ENCODE results near the gene HIBCH.

Gene HIBCH

DNA sequence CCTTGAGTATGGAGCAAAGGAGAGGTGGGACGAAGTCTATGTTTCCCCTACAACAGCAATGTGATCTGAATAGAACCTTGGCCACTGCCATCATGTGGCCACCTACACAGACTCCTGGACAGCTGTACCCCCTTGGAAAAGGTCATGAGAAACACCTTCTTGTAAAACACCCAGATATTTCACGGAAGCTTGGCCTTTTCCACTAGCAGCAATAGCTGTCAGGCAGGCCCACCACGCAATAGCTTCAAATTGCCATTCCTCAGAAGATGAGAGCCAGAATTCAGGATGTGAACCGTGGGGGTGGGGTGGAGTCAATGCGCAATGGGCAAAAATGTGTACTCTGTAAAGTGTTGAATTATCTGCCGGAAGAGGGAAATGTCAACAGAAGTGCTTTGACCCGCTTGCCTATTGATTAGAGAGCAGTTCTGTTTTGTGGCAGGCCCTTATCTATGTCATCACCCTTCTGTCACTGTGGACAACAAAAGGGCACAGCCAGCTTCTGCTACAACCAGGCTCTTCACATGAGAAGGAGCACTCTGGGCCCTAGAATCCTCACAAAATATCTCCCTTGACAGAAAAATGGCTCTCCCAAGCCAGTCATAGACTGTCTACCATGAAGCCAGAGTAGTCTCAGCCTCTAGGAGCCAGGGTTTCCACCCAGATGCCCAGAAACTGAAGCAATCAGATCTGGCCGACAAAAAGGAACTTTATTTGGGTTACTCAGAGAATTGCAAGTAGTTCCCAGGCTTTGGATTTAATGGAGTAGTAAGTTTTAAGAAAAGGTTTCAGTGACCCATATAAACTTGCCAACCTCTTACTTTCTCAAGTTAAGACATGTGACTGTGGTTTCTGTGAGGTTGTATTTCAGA is 33.3 kb upstream of the HIBCH start:
- Histone ChIP-seq H3K4me3 (ENCODE audit: low read depth, low read length) (no peak overlapping the region), H3K27ac (peak overlapping the region; percentile 95), H3K9ac (no peak overlapping the region)

DNA sequence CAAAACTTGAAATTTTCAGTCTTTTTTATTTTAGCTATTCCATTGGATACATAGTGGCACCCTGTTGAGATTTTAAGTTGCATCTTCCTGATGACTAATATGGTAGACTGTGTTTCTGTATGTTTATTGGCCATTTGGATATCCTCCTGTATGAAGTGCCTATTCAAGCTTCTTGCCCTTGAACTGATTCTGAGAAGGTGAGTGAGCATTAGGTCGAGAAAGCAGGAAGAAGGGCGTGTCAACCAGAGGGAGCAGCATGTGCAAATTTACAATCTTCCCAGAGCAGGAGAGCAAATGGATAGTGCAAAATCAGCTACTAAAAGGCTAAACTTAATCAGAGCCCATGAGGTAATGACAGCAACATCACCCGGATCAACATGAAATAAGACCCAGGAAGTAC is 32.3 kb upstream of the HIBCH start:
- Histone ChIP-seq H3K36me3 (ENCODE audit: control insufficient read depth, insufficient read depth, low read length) (no peaks in the 10 kb centered on the region), H3K4me2 (ENCODE audit: low read length) (no peak overlapping the region), H3K27me3 (ENCODE audit: control insufficient read depth, insufficient read depth, low read length) (no peaks in the 10 kb centered on the region), H3K27ac (peak overlapping the region; percentile 95), H3K4me1 (peaks cover 66% of the 10 kb centered on the region), H3K79me2 (peaks cover 21% of the 10 kb centered on the region), H3K9ac (no peak overlapping the region), H3K9me3 (ENCODE audit: control insufficient read depth, low read length) (no peaks in the 10 kb centered on the region), H2AFZ (no peak overlapping the region), H3K4me3 (ENCODE audit: low read depth, low read length) (no peak overlapping the region)
- TF ChIP-seq, protein P1, sequence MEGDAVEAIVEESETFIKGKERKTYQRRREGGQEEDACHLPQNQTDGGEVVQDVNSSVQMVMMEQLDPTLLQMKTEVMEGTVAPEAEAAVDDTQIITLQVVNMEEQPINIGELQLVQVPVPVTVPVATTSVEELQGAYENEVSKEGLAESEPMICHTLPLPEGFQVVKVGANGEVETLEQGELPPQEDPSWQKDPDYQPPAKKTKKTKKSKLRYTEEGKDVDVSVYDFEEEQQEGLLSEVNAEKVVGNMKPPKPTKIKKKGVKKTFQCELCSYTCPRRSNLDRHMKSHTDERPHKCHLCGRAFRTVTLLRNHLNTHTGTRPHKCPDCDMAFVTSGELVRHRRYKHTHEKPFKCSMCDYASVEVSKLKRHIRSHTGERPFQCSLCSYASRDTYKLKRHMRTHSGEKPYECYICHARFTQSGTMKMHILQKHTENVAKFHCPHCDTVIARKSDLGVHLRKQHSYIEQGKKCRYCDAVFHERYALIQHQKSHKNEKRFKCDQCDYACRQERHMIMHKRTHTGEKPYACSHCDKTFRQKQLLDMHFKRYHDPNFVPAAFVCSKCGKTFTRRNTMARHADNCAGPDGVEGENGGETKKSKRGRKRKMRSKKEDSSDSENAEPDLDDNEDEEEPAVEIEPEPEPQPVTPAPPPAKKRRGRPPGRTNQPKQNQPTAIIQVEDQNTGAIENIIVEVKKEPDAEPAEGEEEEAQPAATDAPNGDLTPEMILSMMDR (IDR thresholded peaks at IDR 0.05) = no peak

More for the DNA sequence above, 33.3 kb upstream of the HIBCH start:
- peak overlapping the region; percentile 41 for H3K4me2 ChIP-seq (ENCODE audit: low read length)
- TF ChIP-seq, protein P1 (IDR thresholded peaks at IDR 0.05) = no peak
- H3K9me3 ChIP-seq (ENCODE audit: control insufficient read depth, low read length) = no peaks in the 10 kb centered on the region
- peaks cover 21% of the 10 kb centered on the region for H3K79me2 ChIP-seq
- H3K4me1 ChIP-seq = peaks cover 66% of the 10 kb centered on the region
- H3K27me3 ChIP-seq (ENCODE audit: control insufficient read depth, insufficient read depth, low read length) = no peaks in the 10 kb centered on the region
- H3K36me3 ChIP-seq (ENCODE audit: control insufficient read depth, insufficient read depth, low read length) = no peaks in the 10 kb centered on the region
- H2AFZ ChIP-seq = peak overlapping the region; percentile 70

DNA sequence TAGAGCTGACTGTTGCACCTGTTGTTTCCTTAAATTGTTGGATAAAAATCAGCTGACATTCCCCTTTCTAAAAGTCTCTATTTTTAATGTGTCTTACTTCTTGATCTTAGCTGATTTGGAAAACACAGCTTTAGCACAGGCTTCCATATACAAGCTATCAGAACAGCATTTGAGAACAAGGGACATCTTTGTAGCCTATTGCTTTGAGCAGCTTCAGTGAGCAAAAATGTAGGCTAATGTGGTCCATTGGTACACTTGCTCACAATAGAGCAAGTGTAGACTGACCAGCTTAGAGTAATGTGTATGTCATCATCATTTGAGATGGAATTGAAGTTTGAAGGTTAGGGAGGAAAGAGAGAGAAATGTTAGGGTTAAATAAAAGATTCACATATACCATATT is 30.7 kb upstream of the HIBCH start:
- Histone ChIP-seq H2AFZ (peak overlapping the region; percentile 4), H3K79me2 (peaks cover 25% of the 10 kb centered on the region), H3K9me3 (ENCODE audit: control insufficient read depth, low read length) (no peaks in the 10 kb centered on the region), H3K4me3 (ENCODE audit: low read depth, low read length) (no peak overlapping the region), H3K9ac (no peak overlapping the region), H3K36me3 (ENCODE audit: control insufficient read depth, insufficient read depth, low read length) (no peaks in the 10 kb centered on the region), H3K4me1 (peaks cover 60% of the 10 kb centered on the region), H3K27ac (peak overlapping the region; percentile 95), H3K4me2 (ENCODE audit: low read length) (peak overlapping the region; percentile 52), H3K27me3 (ENCODE audit: control insufficient read depth, insufficient read depth, low read length) (no peaks in the 10 kb centered on the region)
- TF ChIP-seq, protein P1 (IDR thresholded peaks at IDR 0.05) = no peak

DNA sequence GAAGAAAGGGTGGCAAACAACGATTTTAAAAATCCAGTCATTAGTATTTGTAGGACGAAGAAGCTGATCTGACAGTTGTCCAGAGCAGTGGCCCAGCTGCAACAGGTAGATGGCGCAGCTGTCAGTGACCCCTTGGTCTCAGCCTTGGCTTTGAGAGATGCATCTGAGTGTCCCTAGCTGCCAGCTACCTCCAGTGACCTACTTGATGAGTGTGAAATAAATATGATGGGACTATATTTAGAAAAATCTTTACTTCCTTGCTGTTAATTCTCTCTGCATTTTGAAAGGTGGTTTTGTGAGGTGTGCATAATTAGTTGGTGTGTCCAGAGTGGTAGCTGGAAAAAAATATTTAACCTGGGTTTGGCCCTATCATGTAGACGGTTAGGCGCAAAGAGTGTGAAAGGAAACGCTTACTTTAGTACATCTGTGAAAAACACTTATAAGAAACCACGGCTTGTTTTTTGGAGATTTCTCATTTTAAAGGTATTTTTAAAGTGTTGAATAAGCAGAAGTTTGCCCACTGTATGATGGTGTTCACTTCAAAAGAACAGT is 24.7 kb upstream of the HIBCH start:
- peak overlapping the region; percentile 65 for H3K4me3 ChIP-seq (ENCODE audit: low read depth, low read length)
- H3K9ac ChIP-seq = peak overlapping the region; percentile 91
- H3K27me3 ChIP-seq (ENCODE audit: control insufficient read depth, insufficient read depth, low read length) = no peaks in the 10 kb centered on the region
- TF ChIP-seq, protein P1 (IDR thresholded peaks at IDR 0.05) = peak; percentile 25
- H3K4me1 ChIP-seq = peaks cover 18% of the 10 kb centered on the region
- H3K36me3 ChIP-seq (ENCODE audit: control insufficient read depth, insufficient read depth, low read length) = no peaks in the 10 kb centered on the region
- H2AFZ ChIP-seq = peak overlapping the region; percentile 99
- peaks cover 19% of the 10 kb centered on the region for H3K79me2 ChIP-seq
- H3K27ac ChIP-seq = peak overlapping the region; percentile 93
- H3K9me3 ChIP-seq (ENCODE audit: control insufficient read depth, low read length) = no peaks in the 10 kb centered on the region
- H3K4me2 ChIP-seq (ENCODE audit: low read length) = peak overlapping the region; percentile 73

All from parathyroid adenoma (tissue), 2 donors.